Fibroblast of lung (primary cell): ENCODE results near the gene UXS1. TPM values are rescaled to one million over a fixed set of nuclear protein-coding genes. Genes with fewer than 3 reads are reported as not detected.

Experiments used
- DNase-seq, 2 donors: peaks; one replicate each; pipeline versions ENCODE4 v3.0.0 to v3.0.0-alpha.2; 2010; ENCODE audit warnings: low read depth in 2 of 2
- H2AFZ ChIP-seq: 2 replicates; pipeline ENCODE4 v1.5.1; 2012; ENCODE audit warnings: low read length, control low read depth, inconsistent platforms
- H3K27ac ChIP-seq: 2 replicates; pipeline ENCODE4 v1.5.1; 2011; ENCODE audit warnings: low read length, control low read depth; ENCODE audit not compliant: insufficient read depth
- H3K27me3 ChIP-seq: 2 replicates; pipeline ENCODE4 v1.5.1; 2011; ENCODE audit warnings: mild to moderate bottlenecking, low read length; ENCODE audit not compliant: control insufficient read depth, insufficient read depth
- H3K36me3 ChIP-seq: 2 replicates; pipeline ENCODE4 v1.5.1; 2011; ENCODE audit warnings: low read length; ENCODE audit not compliant: control insufficient read depth, insufficient read depth
- H3K4me1 ChIP-seq: 2 replicates; pipeline ENCODE4 v1.5.1; 2011; ENCODE audit warnings: low read length; ENCODE audit not compliant: control insufficient read depth, insufficient read depth; ENCODE audit errors: extremely low read depth
- H3K4me2 ChIP-seq: 2 replicates; pipeline ENCODE4 v1.5.1; 2011; ENCODE audit warnings: low read length, control low read depth; ENCODE audit not compliant: insufficient read depth; ENCODE audit errors: extremely low read depth
- H3K4me3 ChIP-seq, 4 experiments: fragments of 200-600 bp in 1 of 4; sonication (generic) in 1 of 4; replicated peaks in 1 of 4; 2 replicates each; pipeline ENCODE4 v1.5.1; 2011 to 2016; ENCODE audit warnings: low read length in 4 of 4, low read depth in 3 of 4, mild to moderate bottlenecking in 3 of 4, control low read depth in 2 of 4, inconsistent platforms in 1 of 4, mixed read lengths in 1 of 4; ENCODE audit not compliant: insufficient read depth in 1 of 4; ENCODE audit errors: control extremely low read depth in 1 of 4
- H3K79me2 ChIP-seq: 2 replicates; pipeline ENCODE4 v1.5.1; 2012; ENCODE audit warnings: mild to moderate bottlenecking, low read length, inconsistent platforms; ENCODE audit not compliant: control insufficient read depth, insufficient read depth
- H3K9ac ChIP-seq: 2 replicates; pipeline ENCODE4 v1.5.1; 2011; ENCODE audit warnings: mild to moderate bottlenecking, low read length, control low read depth; ENCODE audit not compliant: insufficient read depth
- H3K9me3 ChIP-seq: 2 replicates; pipeline ENCODE4 v1.5.1; 2012; ENCODE audit warnings: low read depth, low read length; ENCODE audit not compliant: control insufficient read depth, insufficient read depth
- H4K20me1 ChIP-seq: 2 replicates; pipeline ENCODE4 v1.5.1; 2011; ENCODE audit warnings: low read length; ENCODE audit not compliant: control insufficient read depth, insufficient read depth; ENCODE audit errors: extremely low read depth
- CTCF ChIP-seq, 2 donors: IDR thresholded peaks in 1 of 2; conservative IDR thresholded peaks in 1 of 2; 1 replicate in 1 of 2; 2 replicates in 1 of 2; pipeline ENCODE4 v1.5.1; 2011 to 2012; ENCODE audit warnings: low read length in 2 of 2, control low read depth in 1 of 2, inconsistent platforms in 1 of 2, low read depth in 1 of 2, mild to moderate bottlenecking in 1 of 2
- EZH2 ChIP-seq: IDR thresholded peaks from 2 replicates; pipeline ENCODE4 v1.5.1; 2012; ENCODE audit warnings: low read length, control low read depth, mild to moderate bottlenecking; ENCODE audit errors: missing control alignments
- polyA plus RNA-seq, 2 donors: library from polyadenylated mRNA; depleted of rRNA in 1 of 2; stranded (reverse) in 1 of 2; unstranded in 1 of 2; fragments of >200 nt; gene quantifications; 2 replicates each; pipeline ENCODE4 v1.2.1, GENCODE V29; 2011 to 2012; ENCODE audit warnings: missing spikeins in 1 of 2
- total RNA-seq: library from RNA; depleted of rRNA; stranded (reverse); fragments of >200 nt; gene quantifications from 2 replicates; pipeline ENCODE4 v1.2.1, GENCODE V29; 2014

Gene UXS1
- total and polyA plus RNA-seq, 2 donors (not counting 1 experiment from before 2014, with no cell fraction given): 23.1 to 59.8 TPM

- no peaks in the 10 kb centered on the region for H3K36me3 ChIP-seq
- H3K27ac ChIP-seq: no peak overlapping the region
- no peaks in the 10 kb centered on the region for H3K4me1 ChIP-seq
- no peak for DNase-seq
- H3K27me3 ChIP-seq: no peaks in the 10 kb centered on the region
- H3K4me3 ChIP-seq: no peak overlapping the region
- H3K4me2 ChIP-seq: no peak overlapping the region
- TF ChIP-seq CTCF (conservative IDR thresholded peaks at IDR 0.05 in 1 of 2, IDR thresholded peaks at IDR 0.05 in 1 of 2; ENCODE audit: low read depth in 1 of 2, low read length in 2 of 2) (no peak), EZH2 (no peak)
- H3K9ac ChIP-seq: no peak overlapping the region
- H4K20me1 ChIP-seq: no peaks in the 10 kb centered on the region
- H3K79me2 ChIP-seq: no peaks in the 10 kb centered on the region
- H3K9me3 ChIP-seq: no peaks in the 10 kb centered on the region
- H2AFZ ChIP-seq: no peak overlapping the region
Measured at GRCh38 chr2:106176446-106177099, 17.5 kb downstream of the UXS1 start.

GRCh38 chr2:106175086-106175850 lies 18.8 kb downstream of the UXS1 start:
- H3K27me3 ChIP-seq: no peaks in the 10 kb centered on the region
- H3K4me3 ChIP-seq: no peak overlapping the region
- H2AFZ ChIP-seq: no peak overlapping the region
- H3K9ac ChIP-seq: no peak overlapping the region
- H3K9me3 ChIP-seq: no peaks in the 10 kb centered on the region
- H3K36me3 ChIP-seq: no peaks in the 10 kb centered on the region
- no peaks in the 10 kb centered on the region for H4K20me1 ChIP-seq
- DNase-seq: no peak
- no peak overlapping the region for H3K4me2 ChIP-seq
- no peaks in the 10 kb centered on the region for H3K79me2 ChIP-seq
- no peak overlapping the region for H3K27ac ChIP-seq
- no peak for TF ChIP-seq CTCF (conservative IDR thresholded peaks at IDR 0.05 in 1 of 2, IDR thresholded peaks at IDR 0.05 in 1 of 2; ENCODE audit: low read depth in 1 of 2, low read length in 2 of 2)
- TF ChIP-seq EZH2: no peak
- H3K4me1 ChIP-seq: no peaks in the 10 kb centered on the region

- Histone ChIP-seq H3K4me3 (no peak overlapping the region), H3K4me1 (no peaks in the 10 kb centered on the region), H3K27ac (no peak overlapping the region), H3K79me2 (no peaks in the 10 kb centered on the region), H3K27me3 (no peaks in the 10 kb centered on the region), H2AFZ (no peak overlapping the region), H4K20me1 (no peaks in the 10 kb centered on the region), H3K9ac (no peak overlapping the region), H3K36me3 (no peaks in the 10 kb centered on the region), H3K9me3 (no peaks in the 10 kb centered on the region), H3K4me2 (no peak overlapping the region)
- TF ChIP-seq EZH2 (no peak), CTCF (conservative IDR thresholded peaks at IDR 0.05 in 1 of 2, IDR thresholded peaks at IDR 0.05 in 1 of 2; ENCODE audit: low read depth in 1 of 2, low read length in 2 of 2) (no peak)
- DNase-seq: no peak
Measured at GRCh38 chr2:106174056-106174455, 20.0 kb downstream of the UXS1 start.
